GM23248 (cell line): ENCODE data around the gene NBPF11. TPM values are rescaled to one million over a fixed set of nuclear protein-coding genes. Genes with fewer than 3 reads are reported as not detected.
"Not testable (repeated sequence)": the region's sequence is repeated elsewhere in the genome, so short reads cannot be mapped to it uniquely, and the experiment has no call there.

Source experiments
- DNase-seq: peaks from one replicate; pipeline ENCODE4 v3.0.0-alpha.2; 2015
- H2AFZ ChIP-seq: fragments of 200-600 bp; sonication (generic); 2 replicates; pipeline ENCODE4 v1.6.1; 2016; ENCODE audit warnings: antibody characterized with exemption
- H3F3A ChIP-seq: fragments of 200-600 bp; sonication (generic); 2 replicates; pipeline ENCODE4 v1.6.1; 2016; ENCODE audit warnings: mild to moderate bottlenecking, antibody characterized with exemption, mixed run types; ENCODE audit not compliant: insufficient read depth
- H3K27ac ChIP-seq: fragments of 200-600 bp; sonication (generic); 2 replicates; pipeline ENCODE4 v1.5.1; 2016; ENCODE audit warnings: mild to moderate bottlenecking
- H3K27me3 ChIP-seq: fragments of 200-600 bp; sonication (generic); replicated peaks from 2 replicates; pipeline ENCODE4 v1.6.1; 2016; ENCODE audit warnings: mild to moderate bottlenecking; ENCODE audit not compliant: insufficient read depth
- H3K36me3 ChIP-seq: fragments of 200-600 bp; sonication (generic); 2 replicates; pipeline ENCODE4 v1.6.1; 2016; ENCODE audit warnings: low read depth, mild to moderate bottlenecking
- H3K4me1 ChIP-seq: fragments of 200-600 bp; sonication (generic); 2 replicates; pipeline ENCODE4 v1.6.1; 2016; ENCODE audit warnings: mild to moderate bottlenecking; ENCODE audit not compliant: insufficient read depth
- H3K4me2 ChIP-seq: fragments of 200-600 bp; sonication (generic); one replicate; pipeline ENCODE4 v1.6.1; 2016; ENCODE audit warnings: mild to moderate bottlenecking; ENCODE audit not compliant: unreplicated experiment
- H3K4me3 ChIP-seq: fragments of 200-600 bp; sonication (generic); 2 replicates; pipeline ENCODE4 v1.5.1; 2016; ENCODE audit warnings: mild to moderate bottlenecking
- H3K79me2 ChIP-seq: fragments of 200-600 bp; sonication (generic); 2 replicates; pipeline ENCODE4 v1.6.1; 2016; ENCODE audit warnings: mild to moderate bottlenecking; ENCODE audit not compliant: insufficient read depth
- H3K9ac ChIP-seq: fragments of 200-600 bp; sonication (generic); 2 replicates; pipeline ENCODE4 v1.6.1; 2016; ENCODE audit warnings: mild to moderate bottlenecking
- H3K9me2 ChIP-seq: fragments of 200-600 bp; sonication (generic); 2 replicates; pipeline ENCODE4 v1.6.1; 2016; ENCODE audit warnings: mixed run types, mild to moderate bottlenecking, moderate library complexity; ENCODE audit not compliant: insufficient read depth
- H3K9me3 ChIP-seq: fragments of 200-600 bp; sonication (generic); one replicate; pipeline ENCODE4 v1.6.1; 2017; ENCODE audit warnings: low read depth
- H4K20me1 ChIP-seq: fragments of 200-600 bp; sonication (generic); 2 replicates; pipeline ENCODE4 v1.6.0; 2016; ENCODE audit not compliant: insufficient read depth
- WGBS, 2 experiments: methylation state at CpG; one replicate each; pipeline ENCODE4 v1.1.6; 2015 to 2017; ENCODE audit warnings: low lambda C conversion rate in 2 of 2, low coverage in 1 of 2; ENCODE audit errors: missing lambda C conversion rate in 2 of 2; 5-methylcytosine and 5-hydroxymethylcytosine counted together
- in situ Hi-C: fragments of 300-500 bp; cut with MboI; formaldehyde crosslinking; loops from 2 replicates; pipeline ENCODE4 v1.15.0; 2020
- polyA plus RNA-seq: library from polyadenylated mRNA; unstranded; fragments of >200 nt; fragmentation: Nextera tagmentation; extraction: Ambion mirVana; gene quantifications from 2 replicates; pipeline ENCODE4 v1.2.1, GENCODE V29; 2016
- total RNA-seq: library from RNA; depleted of rRNA; stranded (reverse); fragments of >200 nt; shearing (Covaris generic); gene quantifications from 2 replicates; pipeline ENCODE4 v1.2.3, GENCODE V29; 2014

Gene NBPF11
- total and polyA plus RNA-seq, 2 experiments from 2014 or later: 2.7 to 3.5 TPM

GRCh38 chr1:148150014-148150413, 2.1 kb downstream of the NBPF11 start:
- H4K20me1 ChIP-seq, H3K4me2 ChIP-seq, DNase-seq, H3K4me1 ChIP-seq, H3F3A ChIP-seq, H3K9me3 ChIP-seq, in situ Hi-C loops, H3K4me3 ChIP-seq, H3K9ac ChIP-seq, H3K27ac ChIP-seq, H3K36me3 ChIP-seq, H3K27me3 ChIP-seq, H3K9me2 ChIP-seq, H2AFZ ChIP-seq: not testable (repeated sequence)
- WGBS, 2 experiments: 29 to 40% methylated on average over 1 to 2 of the region's 6 CpGs
- peaks cover 14% of the 10 kb centered on the region for H3K79me2 ChIP-seq

GRCh38 chr1:148149050-148149815, 2.8 kb downstream of the NBPF11 start:
- H3K9me2 ChIP-seq, H3K9ac ChIP-seq, H3F3A ChIP-seq, H3K9me3 ChIP-seq, H3K4me2 ChIP-seq, H3K4me1 ChIP-seq, H4K20me1 ChIP-seq, H3K27ac ChIP-seq, in situ Hi-C loops, H3K36me3 ChIP-seq, H3K27me3 ChIP-seq, DNase-seq, H3K4me3 ChIP-seq, H2AFZ ChIP-seq: not testable (repeated sequence)
- WGBS, 2 experiments: 92 to 96% methylated on average over 14 to 50 of the region's 72 CpGs
- H3K79me2 ChIP-seq: peaks cover 14% of the 10 kb centered on the region

GRCh38 chr1:148147052-148147838, 4.8 kb downstream of the NBPF11 start:
- DNase-seq, H3K27me3 ChIP-seq, H3K9me2 ChIP-seq, H3F3A ChIP-seq, H3K27ac ChIP-seq, H3K4me3 ChIP-seq, H3K4me2 ChIP-seq, in situ Hi-C loops, H3K4me1 ChIP-seq, H4K20me1 ChIP-seq, H3K36me3 ChIP-seq, H2AFZ ChIP-seq, H3K9ac ChIP-seq, H3K9me3 ChIP-seq: not testable (repeated sequence)
- H3K79me2 ChIP-seq: peaks cover 14% of the 10 kb centered on the region
- 85 to 93% methylated on average over 16 to 18 of the region's 28 CpGs for WGBS, 2 experiments

- in situ Hi-C loops, DNase-seq, H3F3A ChIP-seq, H3K4me2 ChIP-seq, H3K27ac ChIP-seq, H3K36me3 ChIP-seq, H3K9me2 ChIP-seq, H3K4me3 ChIP-seq, H3K9ac ChIP-seq, H4K20me1 ChIP-seq, H3K4me1 ChIP-seq, H3K27me3 ChIP-seq, H2AFZ ChIP-seq, H3K9me3 ChIP-seq: not testable (repeated sequence)
- WGBS, 2 experiments: 94 to 100% methylated on average over 2 to 38 of the region's 66 CpGs
- peaks cover 14% of the 10 kb centered on the region for H3K79me2 ChIP-seq
Observed at GRCh38 chr1:148146191-148146997, 5.7 kb downstream of the NBPF11 start.

- WGBS, 2 experiments: 86 to 98% methylated on average over 4 to 6 of the region's 6 CpGs
- H3K4me3 ChIP-seq, H2AFZ ChIP-seq, H3F3A ChIP-seq, H3K4me1 ChIP-seq, H3K9me2 ChIP-seq, H3K9ac ChIP-seq, in situ Hi-C loops, H4K20me1 ChIP-seq, H3K27ac ChIP-seq, H3K27me3 ChIP-seq, H3K9me3 ChIP-seq, DNase-seq, H3K4me2 ChIP-seq, H3K36me3 ChIP-seq, H3K79me2 ChIP-seq: not testable (repeated sequence)
Observed at GRCh38 chr1:148143223-148143622, 8.9 kb downstream of the NBPF11 start.

- H3F3A ChIP-seq, H3K4me1 ChIP-seq, H3K4me3 ChIP-seq, DNase-seq, H3K4me2 ChIP-seq, H3K9me2 ChIP-seq, H3K27me3 ChIP-seq, H3K9ac ChIP-seq, H3K27ac ChIP-seq, H3K79me2 ChIP-seq, H3K36me3 ChIP-seq, in situ Hi-C loops, H3K9me3 ChIP-seq, H4K20me1 ChIP-seq, H2AFZ ChIP-seq: not testable (repeated sequence)
- 100% methylated on average over 1 of the region's 1 CpG for WGBS, 2 experiments
Observed at GRCh38 chr1:148141936-148142335, 10.1 kb downstream of the NBPF11 start.

- H3K36me3 ChIP-seq, in situ Hi-C loops, H3K4me3 ChIP-seq, H3K4me2 ChIP-seq, H3K9me2 ChIP-seq, H3K9me3 ChIP-seq, H3K27me3 ChIP-seq, H3K79me2 ChIP-seq, H3F3A ChIP-seq, H3K27ac ChIP-seq, H3K4me1 ChIP-seq, DNase-seq, H2AFZ ChIP-seq, H4K20me1 ChIP-seq, H3K9ac ChIP-seq: not testable (repeated sequence)
- 86% methylated on average over 1 of the region's 2 CpGs; no CpG with 5 or more reads in 1 of the 2 experiments for WGBS, 2 experiments
Observed at GRCh38 chr1:148138606-148139005, 13.5 kb downstream of the NBPF11 start.
